ENCODE measurements around the gene NTRK2.

DNA sequence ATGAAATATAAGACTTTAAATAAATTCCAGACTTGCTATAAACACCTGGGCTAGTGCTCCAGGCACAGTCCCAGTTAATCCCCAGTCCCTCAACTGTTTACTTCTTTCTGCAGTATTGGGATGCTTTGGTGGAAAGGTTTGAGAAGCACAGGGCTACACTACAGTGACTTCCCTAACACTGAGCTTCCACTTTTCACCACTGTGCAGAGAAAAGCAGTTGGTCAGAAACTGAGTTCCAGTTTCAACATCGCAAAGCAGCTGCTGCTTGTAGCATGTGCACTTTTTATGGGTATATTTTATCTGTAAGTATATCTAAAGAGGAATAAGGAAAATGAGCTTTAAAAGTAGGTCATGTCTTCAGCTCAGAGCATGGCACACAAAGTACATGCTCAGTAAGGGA lies 339.7 kb downstream of the NTRK2 start:
- TF ChIP-seq EZH2phosphoT487 (IDR thresholded peaks at IDR 0.05; ENCODE audit: borderline replicate concordance, low read depth, low read length) = no peak
- TF ChIP-seq, protein P1, sequence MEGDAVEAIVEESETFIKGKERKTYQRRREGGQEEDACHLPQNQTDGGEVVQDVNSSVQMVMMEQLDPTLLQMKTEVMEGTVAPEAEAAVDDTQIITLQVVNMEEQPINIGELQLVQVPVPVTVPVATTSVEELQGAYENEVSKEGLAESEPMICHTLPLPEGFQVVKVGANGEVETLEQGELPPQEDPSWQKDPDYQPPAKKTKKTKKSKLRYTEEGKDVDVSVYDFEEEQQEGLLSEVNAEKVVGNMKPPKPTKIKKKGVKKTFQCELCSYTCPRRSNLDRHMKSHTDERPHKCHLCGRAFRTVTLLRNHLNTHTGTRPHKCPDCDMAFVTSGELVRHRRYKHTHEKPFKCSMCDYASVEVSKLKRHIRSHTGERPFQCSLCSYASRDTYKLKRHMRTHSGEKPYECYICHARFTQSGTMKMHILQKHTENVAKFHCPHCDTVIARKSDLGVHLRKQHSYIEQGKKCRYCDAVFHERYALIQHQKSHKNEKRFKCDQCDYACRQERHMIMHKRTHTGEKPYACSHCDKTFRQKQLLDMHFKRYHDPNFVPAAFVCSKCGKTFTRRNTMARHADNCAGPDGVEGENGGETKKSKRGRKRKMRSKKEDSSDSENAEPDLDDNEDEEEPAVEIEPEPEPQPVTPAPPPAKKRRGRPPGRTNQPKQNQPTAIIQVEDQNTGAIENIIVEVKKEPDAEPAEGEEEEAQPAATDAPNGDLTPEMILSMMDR (conservative IDR thresholded peaks at IDR 0.05; ENCODE audit: low read length) = no peak

All from OCI-LY7 (cell line).